Ramos (cell line): ENCODE data around the gene GRID1.

Experiments
- in situ Hi-C: fragments of 300-500 bp; cut with MboI; formaldehyde crosslinking; loops from one replicate; pipeline ENCODE4 v1.14.3; 2022; ENCODE audit warnings: low sequenced_read_pairs; ENCODE audit not compliant: unreplicated experiment

The GRID1 gene

GRCh38 chr10:86366033-86366901, at the start of gene GRID1:
TSS of gene GRID1 (minus strand) at chr10:86366795.
- in situ Hi-C loops, result no loop called here

DNA sequence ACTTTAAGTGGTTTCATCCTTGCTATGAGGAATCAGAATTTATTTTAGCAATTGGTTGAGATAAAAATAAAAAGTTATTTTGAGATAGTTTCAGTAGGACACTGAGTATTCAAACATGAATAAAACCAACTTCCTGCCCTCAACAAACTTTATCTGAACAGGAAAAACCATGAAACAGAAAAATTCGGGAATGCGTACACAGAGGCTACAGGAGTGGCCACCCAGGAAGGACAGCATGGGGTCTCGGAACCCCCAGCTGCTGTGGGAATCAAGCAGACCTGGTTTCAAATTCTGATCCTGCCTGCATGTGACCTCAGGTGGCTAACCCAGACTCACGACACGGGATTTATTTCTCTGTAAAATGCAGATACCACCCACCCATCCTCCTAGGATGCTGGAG, 49.0 kb upstream of the GRID1 start:
- in situ Hi-C loops, result no loop called here

DNA sequence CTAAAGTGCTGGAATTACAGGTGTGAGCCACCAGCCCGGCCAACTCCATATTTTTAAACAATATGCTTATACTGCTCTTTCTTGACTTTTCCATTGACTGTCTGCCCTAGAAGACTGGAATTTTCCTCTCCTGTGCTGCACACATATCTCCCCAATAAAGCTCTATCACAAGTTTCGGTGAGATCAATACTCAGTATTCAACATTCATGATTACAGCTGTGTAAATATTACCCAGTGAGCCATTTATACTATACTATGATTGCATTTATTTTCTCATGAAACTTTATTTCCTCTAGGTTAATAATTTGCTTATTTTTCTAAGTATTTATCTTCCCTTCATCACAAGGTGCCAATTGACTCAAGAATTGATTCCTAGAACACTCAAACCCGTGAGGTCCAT, 48.5 kb upstream of the GRID1 start:
- in situ Hi-C loops, result no loop called here

- in situ Hi-C loops, result no loop called here
These were observed 46.6 kb upstream of the GRID1 start for GRCh38 chr10:86413046-86413728.

DNA sequence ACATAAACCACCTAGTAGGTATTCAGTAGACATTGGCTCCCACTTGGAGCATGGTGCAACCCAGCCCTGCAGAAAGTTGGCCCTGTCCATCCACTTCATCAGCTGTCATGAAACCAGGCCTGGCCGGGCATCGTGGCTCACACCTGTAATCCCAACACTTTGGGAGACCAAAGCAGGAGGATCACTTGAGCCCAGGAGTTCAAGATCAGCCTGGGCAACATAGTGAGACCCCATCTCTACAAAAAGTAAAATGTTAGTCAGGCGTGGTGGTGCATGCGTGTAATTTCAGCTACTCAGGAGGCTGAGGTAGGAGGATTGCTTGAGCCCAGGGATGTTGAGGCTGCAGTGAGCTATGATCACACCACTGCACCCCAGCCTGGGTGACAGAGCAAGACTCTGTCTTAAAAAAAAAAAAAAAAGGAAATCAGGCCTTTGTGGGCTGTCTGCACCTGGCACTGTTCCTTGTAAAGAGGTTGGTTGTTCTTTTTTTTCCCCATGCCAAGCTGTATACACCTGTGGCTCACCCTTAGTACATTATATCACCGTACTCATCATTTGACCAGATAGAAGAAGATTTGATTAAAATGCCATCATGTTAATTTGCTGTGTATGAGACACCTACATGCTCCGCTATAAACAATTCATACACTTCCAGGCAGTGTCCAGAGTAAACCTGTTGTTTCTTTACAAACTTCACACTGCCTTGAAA, 45.4 kb upstream of the GRID1 start:
- in situ Hi-C loops, result no loop called here

GRCh38 chr10:86411281-86411841, 44.8 kb upstream of the GRID1 start:
- in situ Hi-C loops, result no loop called here

DNA sequence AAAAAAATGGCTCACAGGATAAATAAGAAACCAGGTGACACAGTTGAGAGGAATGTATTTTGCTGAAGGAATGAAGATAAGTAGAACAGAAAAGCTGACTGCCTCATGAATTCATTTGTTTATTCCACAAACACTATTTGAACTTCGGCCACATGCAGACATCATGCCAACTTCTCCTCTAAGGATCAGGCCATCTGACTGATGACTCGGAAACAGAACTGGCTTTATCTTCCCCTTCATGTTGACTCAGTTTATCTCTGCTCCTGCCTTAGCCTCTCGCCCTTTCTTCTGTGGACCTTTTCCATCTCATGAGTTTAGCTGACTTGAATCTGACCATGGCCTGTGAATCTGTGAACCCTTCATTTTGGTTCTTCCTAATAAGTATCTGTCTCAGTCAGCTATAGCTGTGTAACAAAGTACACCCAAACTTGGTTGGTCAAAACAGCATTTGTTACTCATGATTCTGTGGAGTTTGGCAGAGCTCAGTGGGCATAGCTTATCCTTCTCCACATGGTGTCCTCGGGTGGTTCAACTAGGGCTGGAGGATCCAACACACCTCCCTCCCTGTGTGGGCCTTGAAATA, 44.0 kb upstream of the GRID1 start:
- in situ Hi-C loops, result no loop called here

GRCh38 chr10:86409183-86409582, 42.6 kb upstream of the GRID1 start:
- in situ Hi-C loops, result loop anchor here (10.0 kb wide), 1 partner anchor 106 kb away; no protein-coding TSS in a partner anchor

DNA sequence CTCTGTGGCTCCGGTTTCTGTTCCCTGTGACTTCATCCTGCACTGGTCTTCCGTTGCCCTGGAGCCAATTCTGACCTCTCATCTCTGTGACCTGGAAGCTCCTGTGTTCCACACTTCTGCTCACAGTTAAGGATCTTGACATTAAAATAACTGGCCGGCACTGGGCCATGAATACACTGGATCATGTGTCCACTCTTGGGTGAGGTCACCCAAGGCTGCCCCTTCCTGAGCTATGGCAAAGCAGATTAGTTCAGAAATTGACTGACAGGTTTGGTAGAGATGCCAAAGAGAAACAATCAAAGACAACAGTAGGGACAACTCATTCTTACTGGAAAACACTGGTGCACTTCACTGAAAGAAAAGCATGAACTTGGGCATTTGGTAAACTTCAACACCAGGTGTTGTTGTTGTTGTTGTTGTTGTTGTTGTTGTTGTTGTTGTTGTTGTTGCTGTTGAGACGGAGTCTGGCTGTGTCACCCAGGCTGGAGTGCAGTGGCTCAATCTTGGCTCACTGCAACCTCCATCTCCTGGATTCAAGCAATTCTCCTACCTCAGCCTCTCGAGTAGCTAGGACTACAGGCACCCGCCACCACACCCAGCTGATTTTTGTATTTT, 36.7 kb upstream of the GRID1 start:
- in situ Hi-C loops, result loop anchor here (10.0 kb wide), 1 partner anchor 112 kb away; no protein-coding TSS in a partner anchor

GRCh38 chr10:86402283-86402941, 35.8 kb upstream of the GRID1 start:
- in situ Hi-C loops, result loop anchor here (10.0 kb wide), 1 partner anchor 112 kb away; no protein-coding TSS in a partner anchor

GRCh38 chr10:86401588-86402282, 35.1 kb upstream of the GRID1 start:
- in situ Hi-C loops, result loop anchor here (10.0 kb wide), 1 partner anchor 113 kb away; no protein-coding TSS in a partner anchor

DNA sequence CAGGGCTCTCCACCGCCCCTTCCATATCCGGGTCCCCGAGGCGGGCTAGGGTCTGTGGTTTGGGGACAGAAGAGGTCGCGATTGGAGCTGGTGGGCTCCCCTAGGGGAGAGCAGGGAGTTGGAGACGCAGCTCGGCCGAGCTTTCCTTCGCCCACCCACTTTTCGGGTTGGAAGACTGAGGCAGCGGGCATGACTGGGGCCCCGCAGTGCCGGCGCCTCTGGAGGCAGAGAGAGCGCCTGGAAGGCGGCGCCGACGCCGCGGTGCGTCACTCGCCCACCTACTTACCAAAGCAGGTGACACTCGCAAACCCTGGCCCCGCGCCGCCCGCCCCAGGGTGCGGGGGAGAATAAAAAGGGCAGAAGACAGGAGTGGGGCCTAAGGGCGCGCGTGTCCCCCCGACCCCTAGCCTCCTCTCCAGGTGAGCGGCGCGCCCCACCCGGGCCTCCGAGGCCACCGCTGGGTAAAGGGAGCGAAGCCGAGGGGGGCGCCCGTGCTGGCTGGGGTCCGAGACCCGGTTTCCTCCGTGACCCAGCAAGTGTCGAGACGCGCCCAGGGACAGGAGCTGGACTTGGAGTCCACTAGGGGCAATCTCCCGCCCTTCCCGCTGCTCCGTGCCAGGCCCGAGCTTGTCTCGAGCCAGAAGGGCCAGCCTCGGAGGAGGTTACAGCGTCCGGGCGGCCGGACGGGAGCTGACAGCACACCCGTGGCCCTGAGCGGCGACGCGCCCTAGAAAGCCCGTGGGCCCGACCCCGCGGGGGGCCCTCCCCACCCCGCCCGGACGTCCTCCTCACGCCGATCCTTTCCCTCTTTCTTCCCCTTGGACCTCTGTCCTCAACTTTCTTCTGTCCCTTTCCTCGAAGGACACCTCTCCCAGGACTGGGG, 34.4 kb upstream of the GRID1 start:
- in situ Hi-C loops, result loop anchor here (10.0 kb wide), 1 partner anchor 114 kb away; no protein-coding TSS in a partner anchor

- in situ Hi-C loops, result loop anchor here (5.0 to 10.0 kb wide), 2 partner anchors 115 to 182 kb away; no protein-coding TSS in a partner anchor
These were observed 33.5 kb upstream of the GRID1 start for GRCh38 chr10:86399879-86400704.

GRCh38 chr10:86399514-86399878, 32.9 kb upstream of the GRID1 start:
- in situ Hi-C loops, result loop anchor here (5.0 kb wide), 1 partner anchor 183 kb away; no protein-coding TSS in a partner anchor

DNA sequence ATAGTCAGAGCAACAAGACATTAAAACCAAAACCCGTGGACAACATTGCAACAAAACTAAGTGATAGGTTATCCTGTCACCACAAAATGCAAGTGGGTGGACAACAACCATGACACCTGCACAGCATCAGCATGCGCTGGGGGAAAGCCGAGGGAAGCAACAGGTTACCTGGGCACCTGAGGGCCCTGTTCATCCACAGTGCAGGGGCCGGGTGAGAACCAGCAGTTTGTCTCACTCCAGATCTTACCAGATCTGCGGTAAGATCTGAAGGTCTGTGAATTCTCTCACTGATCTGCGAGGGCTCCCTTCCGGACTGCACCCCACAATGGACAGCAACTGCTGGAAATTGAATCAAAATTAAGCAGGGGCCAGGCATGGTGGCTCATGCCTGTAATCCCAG, 30.5 kb upstream of the GRID1 start:
- in situ Hi-C loops, result loop anchor here (5.0 kb wide), 1 partner anchor 185 kb away; no protein-coding TSS in a partner anchor

DNA sequence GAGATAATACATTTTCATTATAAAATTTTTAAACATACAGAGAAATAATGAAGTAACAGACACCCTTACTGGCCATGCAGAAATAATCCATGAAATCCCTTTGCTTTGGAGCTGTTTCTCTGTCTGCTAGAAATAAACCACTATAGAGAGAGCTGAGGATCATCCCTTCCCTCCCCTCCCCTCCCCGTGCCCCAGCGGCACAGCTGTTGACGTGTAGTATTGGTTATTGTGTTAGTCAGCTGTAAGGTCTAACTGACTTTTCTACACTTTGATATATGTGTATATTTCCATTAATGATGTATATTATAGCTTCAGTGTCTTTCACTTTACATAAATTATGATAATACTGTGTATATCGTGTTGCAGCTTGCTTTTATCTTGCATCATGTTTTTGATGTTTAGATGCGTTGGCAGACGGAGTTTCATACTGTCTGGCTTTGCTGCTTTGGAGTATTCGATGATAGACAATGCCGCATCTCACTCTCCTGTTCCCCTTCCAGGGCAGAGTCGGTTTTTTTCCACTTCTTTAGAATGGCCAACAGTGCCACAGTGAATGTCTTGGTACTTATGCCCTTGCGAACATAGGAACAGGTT, 27.4 kb upstream of the GRID1 start:
- in situ Hi-C loops, result no loop called here
